Measurements from ENCODE around the gene GLS.

DNA sequence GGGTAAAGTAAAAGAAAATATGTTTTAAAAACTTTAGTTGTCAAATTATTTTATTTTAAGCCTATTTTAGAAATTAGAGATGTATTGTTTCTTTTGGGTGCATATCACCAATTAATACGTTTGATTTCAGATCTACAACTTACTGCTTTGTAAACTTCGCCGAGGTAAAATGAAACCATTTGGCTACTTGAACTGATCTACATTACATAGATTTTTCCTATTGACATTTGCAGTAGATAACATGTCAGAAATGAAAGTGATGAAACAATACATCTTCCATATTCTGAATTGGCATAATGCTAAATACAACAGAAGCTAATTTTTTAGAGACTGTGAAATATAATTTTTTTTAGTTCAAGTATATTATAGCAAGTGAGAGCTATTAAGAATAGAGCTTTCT lies 39.5 kb downstream of the GLS start:
- TF ChIP-seq RFX5 (IDR thresholded peaks at IDR 0.05; ENCODE audit: low read depth, low read length) (no peak), ZNF766 (CRISPR knock-in tag; IDR thresholded peaks at IDR 0.05; ENCODE audit: borderline replicate concordance) (no peak), ZEB1 (IDR thresholded peaks at IDR 0.05; ENCODE audit: insufficient replicate concordance, low read depth) (no peak), NPAS2 (CRISPR knock-in tag; IDR thresholded peaks at IDR 0.05; ENCODE audit: borderline replicate concordance) (no peak), CHD2 (IDR thresholded peaks at IDR 0.05; ENCODE audit: low read depth, low read length) (no peak), SRSF1 (optimal IDR thresholded peaks at IDR 0.05; ENCODE audit: low read depth, low read length) (no peak), ZNF569 (CRISPR knock-in tag; IDR thresholded peaks at IDR 0.05; ENCODE audit: borderline replicate concordance) (no peak)
- TF ChIP-seq, protein P1, sequence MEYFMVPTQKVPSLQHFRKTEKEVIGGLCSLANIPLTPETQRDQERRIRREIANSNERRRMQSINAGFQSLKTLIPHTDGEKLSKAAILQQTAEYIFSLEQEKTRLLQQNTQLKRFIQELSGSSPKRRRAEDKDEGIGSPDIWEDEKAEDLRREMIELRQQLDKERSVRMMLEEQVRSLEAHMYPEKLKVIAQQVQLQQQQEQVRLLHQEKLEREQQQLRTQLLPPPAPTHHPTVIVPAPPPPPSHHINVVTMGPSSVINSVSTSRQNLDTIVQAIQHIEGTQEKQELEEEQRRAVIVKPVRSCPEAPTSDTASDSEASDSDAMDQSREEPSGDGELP (IDR thresholded peaks at IDR 0.05; ENCODE audit: borderline replicate concordance, low read depth) = no peak

Measured in HepG2 (cell line).